Lower leg skin (tissue), 4 donors: ENCODE data around the gene ASTN1. TPM values are rescaled to one million over a fixed set of nuclear protein-coding genes. Genes with fewer than 3 reads are reported as not detected.

Source experiments
- DNase-seq, 2 donors: peaks; one replicate each; pipeline ENCODE4 v3.0.0-alpha.2; 2019; ENCODE audit warnings: low spot score in 2 of 2
- H3K4me3 ChIP-seq: fragments of 200-600 bp; sonication (generic); 2 replicates; pipeline ENCODE4 v1.5.1; 2017; ENCODE audit warnings: mild to moderate bottlenecking, low read depth; ENCODE audit not compliant: poor library complexity, severe bottlenecking
- POLR2A ChIP-seq, 2 donors: fragments of 450-650 bp; IDR thresholded peaks; one replicate each; pipeline ENCODE4 v1.6.1; 2016 to 2017; ENCODE audit warnings: antibody characterized with exemption in 2 of 2, mild to moderate bottlenecking in 1 of 2, moderate library complexity in 1 of 2
- WGBS, 2 donors: methylation state at CpG; one replicate each; pipeline ENCODE4 v1.1.5; 2018; 5-methylcytosine and 5-hydroxymethylcytosine counted together
- intact Hi-C: fragments of 100-400 bp; cut with DNase I; formaldehyde crosslinking; loops from one replicate; pipeline ENCODE4 v1.15.0; 2023; ENCODE audit warnings: low total_unique reads
- total RNA-seq, 4 donors: library from RNA; depleted of rRNA; stranded (reverse); fragments of >200 nt; gene quantifications; one replicate each; pipeline ENCODE4 v1.1.0, GENCODE V29; 2016
- TF ChIP-seq, protein P1 (sequence below), 3 donors: fragments of 450-650 bp; IDR thresholded peaks; one replicate each; pipeline ENCODE4 v1.5.1; 2016; ENCODE audit warnings: antibody characterized with exemption in 3 of 3, mild to moderate bottlenecking in 3 of 3, moderate library complexity in 2 of 3

Gene ASTN1
- total RNA-seq, 4 donors from 2014 or later: 0.10 to 0.26 TPM; not detected in 2

DNA sequence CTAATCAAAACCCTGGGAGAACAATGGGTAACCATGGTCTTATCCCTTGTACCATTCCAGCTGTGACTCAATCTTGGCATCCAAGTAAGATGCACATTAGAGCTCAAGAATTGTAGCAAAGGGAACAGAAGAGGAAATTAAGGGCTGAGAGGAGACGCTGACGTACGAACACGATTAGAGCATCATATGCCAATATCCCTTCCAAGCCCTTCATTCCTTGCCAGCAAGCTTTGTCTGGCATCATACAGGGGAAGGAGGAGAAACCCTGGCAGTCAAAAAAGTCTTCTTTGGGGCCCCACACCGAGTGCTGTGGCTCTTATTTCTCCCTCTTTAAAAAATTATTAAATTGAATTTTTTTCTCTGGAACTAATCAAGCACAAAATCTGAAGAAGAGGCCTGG lies 120.9 kb downstream of the ASTN1 start:
- no peak overlapping the region for H3K4me3 ChIP-seq
- WGBS, 2 donors: 52 to 71% methylated on average over 5 of the region's 5 CpGs
- DNase-seq: no peak
- no peak for TF ChIP-seq POLR2A (IDR thresholded peaks at IDR 0.05)
- TF ChIP-seq, protein P1, sequence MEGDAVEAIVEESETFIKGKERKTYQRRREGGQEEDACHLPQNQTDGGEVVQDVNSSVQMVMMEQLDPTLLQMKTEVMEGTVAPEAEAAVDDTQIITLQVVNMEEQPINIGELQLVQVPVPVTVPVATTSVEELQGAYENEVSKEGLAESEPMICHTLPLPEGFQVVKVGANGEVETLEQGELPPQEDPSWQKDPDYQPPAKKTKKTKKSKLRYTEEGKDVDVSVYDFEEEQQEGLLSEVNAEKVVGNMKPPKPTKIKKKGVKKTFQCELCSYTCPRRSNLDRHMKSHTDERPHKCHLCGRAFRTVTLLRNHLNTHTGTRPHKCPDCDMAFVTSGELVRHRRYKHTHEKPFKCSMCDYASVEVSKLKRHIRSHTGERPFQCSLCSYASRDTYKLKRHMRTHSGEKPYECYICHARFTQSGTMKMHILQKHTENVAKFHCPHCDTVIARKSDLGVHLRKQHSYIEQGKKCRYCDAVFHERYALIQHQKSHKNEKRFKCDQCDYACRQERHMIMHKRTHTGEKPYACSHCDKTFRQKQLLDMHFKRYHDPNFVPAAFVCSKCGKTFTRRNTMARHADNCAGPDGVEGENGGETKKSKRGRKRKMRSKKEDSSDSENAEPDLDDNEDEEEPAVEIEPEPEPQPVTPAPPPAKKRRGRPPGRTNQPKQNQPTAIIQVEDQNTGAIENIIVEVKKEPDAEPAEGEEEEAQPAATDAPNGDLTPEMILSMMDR (IDR thresholded peaks at IDR 0.05): no peak
- intact Hi-C loops: no loop called here

DNA sequence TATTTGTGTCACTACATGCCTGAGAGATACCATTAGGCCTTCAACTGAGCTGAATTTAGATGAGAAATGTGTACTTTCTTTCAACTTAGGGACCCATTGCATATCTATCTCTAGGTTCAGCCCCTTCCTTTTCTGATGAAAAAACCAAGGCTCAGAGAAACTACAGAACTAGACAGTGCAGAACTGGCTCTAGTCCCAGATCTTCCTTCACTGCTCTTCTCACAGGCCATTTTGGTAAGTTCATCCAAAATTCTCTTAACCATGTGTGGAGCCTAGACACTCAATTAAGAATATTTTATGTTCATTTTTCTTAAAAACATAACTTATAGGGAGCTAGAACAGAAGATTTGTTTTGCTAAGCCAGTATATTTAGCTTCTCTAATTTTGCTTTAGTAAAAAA lies 128.9 kb downstream of the ASTN1 start:
- TF ChIP-seq POLR2A (IDR thresholded peaks at IDR 0.05): no peak
- no peak for DNase-seq
- no peak overlapping the region for H3K4me3 ChIP-seq
- intact Hi-C loops: no loop called here

DNA sequence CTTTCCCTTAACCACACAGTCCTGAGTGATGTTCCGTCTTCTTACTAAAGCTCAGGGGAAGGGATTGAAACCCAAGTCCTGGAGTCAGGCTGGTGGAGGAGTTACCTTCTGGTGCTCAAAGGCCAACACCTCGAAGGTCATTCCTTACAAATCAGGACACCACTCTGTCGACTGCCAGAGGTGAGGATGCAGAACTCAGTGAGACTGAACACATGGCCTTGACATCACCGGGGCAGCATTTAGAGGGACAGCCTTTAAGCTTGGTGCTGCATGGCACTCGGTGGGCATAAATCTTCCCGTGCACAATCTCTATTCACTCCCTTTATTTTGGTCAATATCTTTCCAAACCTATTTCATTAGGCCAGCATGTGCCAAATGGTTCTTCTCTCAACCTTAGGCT lies 130.9 kb downstream of the ASTN1 start:
- 82 to 89% methylated on average over 6 of the region's 6 CpGs for WGBS, 2 donors
- H3K4me3 ChIP-seq: no peak overlapping the region
- no peak for DNase-seq
- TF ChIP-seq, protein P1 (IDR thresholded peaks at IDR 0.05): no peak
- TF ChIP-seq POLR2A (IDR thresholded peaks at IDR 0.05): no peak
- intact Hi-C loops: no loop called here

DNA sequence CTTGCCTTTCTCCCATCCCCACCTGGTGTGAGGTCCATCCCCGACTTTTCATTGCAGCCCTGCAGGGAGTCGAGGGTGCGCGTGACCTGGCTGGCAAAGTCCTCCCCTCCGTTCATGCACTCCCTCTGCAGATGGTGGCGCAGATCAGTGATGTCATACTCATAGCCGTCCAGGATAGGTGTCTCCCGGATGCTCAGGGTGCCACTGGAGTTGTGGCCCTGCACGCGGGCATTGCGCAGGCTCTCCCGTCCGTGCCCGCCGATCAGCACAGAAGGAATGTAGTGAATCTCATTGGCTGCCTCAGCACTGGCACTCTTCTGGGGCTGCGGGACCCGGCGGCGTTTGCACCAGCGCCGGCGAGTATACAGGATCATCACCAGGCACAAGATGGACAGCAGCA lies 132.1 kb downstream of the ASTN1 start:
- WGBS, 2 donors: 91 to 94% methylated on average over 17 to 19 of the region's 22 CpGs

DNA sequence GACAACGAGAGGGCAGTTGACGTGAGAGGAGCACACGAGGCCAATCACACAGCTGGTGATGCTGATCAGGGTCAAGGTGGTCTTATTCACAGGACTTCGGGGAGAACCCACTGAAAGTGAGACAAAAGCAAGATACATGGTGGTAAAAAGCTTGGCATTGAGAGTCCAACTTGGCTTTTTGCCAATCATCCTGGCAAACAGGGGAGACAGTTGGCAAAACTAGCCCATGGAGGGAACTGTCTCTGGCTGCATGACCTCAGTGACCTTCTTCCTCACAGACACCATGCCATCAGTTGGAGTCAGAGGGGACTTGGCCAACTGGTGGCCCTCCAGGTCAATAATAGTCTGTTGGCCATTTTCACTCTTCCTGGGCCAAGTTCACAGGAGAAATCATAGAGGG lies 139.9 kb downstream of the ASTN1 start:
- WGBS, 2 donors: 91 to 97% methylated on average over 4 of the region's 4 CpGs
- DNase-seq: no peak
- no peak overlapping the region for H3K4me3 ChIP-seq
- no peak for TF ChIP-seq POLR2A (IDR thresholded peaks at IDR 0.05)
- TF ChIP-seq, protein P1 (IDR thresholded peaks at IDR 0.05): no peak
- intact Hi-C loops: no loop called here

More for the DNA sequence above, 132.1 kb downstream of the ASTN1 start:
- intact Hi-C loops: no loop called here
- H3K4me3 ChIP-seq: no peak overlapping the region
- no peak for TF ChIP-seq POLR2A (IDR thresholded peaks at IDR 0.05)
- TF ChIP-seq, protein P1 (IDR thresholded peaks at IDR 0.05): no peak
- DNase-seq: no peak

DNA sequence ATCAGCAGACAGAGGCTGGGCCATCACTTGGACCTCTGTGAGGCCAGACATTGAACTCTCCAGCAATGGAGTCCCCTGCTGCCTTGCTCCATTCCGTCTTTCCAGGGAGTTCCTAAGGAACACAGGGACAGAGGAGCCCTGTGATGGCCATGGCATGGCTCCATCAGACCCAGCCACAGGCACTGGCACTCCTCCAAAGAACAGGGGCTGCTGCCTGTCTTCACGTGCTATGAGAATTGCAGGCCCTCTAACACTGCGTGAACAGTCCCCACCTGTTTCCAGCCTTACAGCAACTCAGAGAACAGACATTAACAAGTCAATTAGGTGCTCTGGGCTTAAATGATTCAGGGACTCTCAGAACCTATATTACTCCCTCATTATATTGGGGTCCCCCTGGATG lies 140.8 kb downstream of the ASTN1 start:
- 62 to 64% methylated on average over 3 of the region's 3 CpGs for WGBS, 2 donors
- no peak for TF ChIP-seq POLR2A (IDR thresholded peaks at IDR 0.05)
- TF ChIP-seq, protein P1 (IDR thresholded peaks at IDR 0.05): no peak
- intact Hi-C loops: no loop called here

More for the DNA sequence above, 140.8 kb downstream of the ASTN1 start:
- no peak overlapping the region for H3K4me3 ChIP-seq
- no peak for DNase-seq
